GM18526 (cell line): ENCODE measurements around the gene TTLL6.

Experiments
- POLR2A ChIP-seq: IDR thresholded peaks from 3 replicates; pipeline ENCODE4 v1.6.1; 2011; ENCODE audit not compliant: insufficient read length; ENCODE audit errors: extremely low read depth

The TTLL6 gene

GRCh38 chr17:48754500-48755261 is 62.3 kb downstream of the TTLL6 start:
- no peak for TF ChIP-seq POLR2A

GRCh38 chr17:48753794-48754499 is 63.1 kb downstream of the TTLL6 start:
- TF ChIP-seq POLR2A = no peak

- no peak for TF ChIP-seq POLR2A
Observed at GRCh38 chr17:48752399-48753288, 64.4 kb downstream of the TTLL6 start.

GRCh38 chr17:48751733-48752398 is 65.2 kb downstream of the TTLL6 start:
- TF ChIP-seq POLR2A = no peak

GRCh38 chr17:48751172-48751571 is 65.9 kb downstream of the TTLL6 start:
- TF ChIP-seq POLR2A = no peak

GRCh38 chr17:48749621-48750553 is 67.1 kb downstream of the TTLL6 start:
- no peak for TF ChIP-seq POLR2A

- no peak for TF ChIP-seq POLR2A
Observed at GRCh38 chr17:48748718-48749566, 68.1 kb downstream of the TTLL6 start.

- TF ChIP-seq POLR2A = no peak
Observed at GRCh38 chr17:48747445-48748363, 69.3 kb downstream of the TTLL6 start.

GRCh38 chr17:48746916-48747444 is 70.0 kb downstream of the TTLL6 start:
- no peak for TF ChIP-seq POLR2A

GRCh38 chr17:48745381-48746275 is 71.4 kb downstream of the TTLL6 start:
- no peak for TF ChIP-seq POLR2A

- TF ChIP-seq POLR2A = no peak
Observed at GRCh38 chr17:48740537-48740936, 76.5 kb downstream of the TTLL6 start.
